NCI-H128 (cell line): ENCODE data around the gene GPR180.

ENCODE experiments used
- DNase-seq: peaks from one replicate; lab custom pipeline; 2025; ENCODE audit not compliant: unreplicated experiment; lab: John Stamatoyannopoulos, UW

Gene GPR180

DNA sequence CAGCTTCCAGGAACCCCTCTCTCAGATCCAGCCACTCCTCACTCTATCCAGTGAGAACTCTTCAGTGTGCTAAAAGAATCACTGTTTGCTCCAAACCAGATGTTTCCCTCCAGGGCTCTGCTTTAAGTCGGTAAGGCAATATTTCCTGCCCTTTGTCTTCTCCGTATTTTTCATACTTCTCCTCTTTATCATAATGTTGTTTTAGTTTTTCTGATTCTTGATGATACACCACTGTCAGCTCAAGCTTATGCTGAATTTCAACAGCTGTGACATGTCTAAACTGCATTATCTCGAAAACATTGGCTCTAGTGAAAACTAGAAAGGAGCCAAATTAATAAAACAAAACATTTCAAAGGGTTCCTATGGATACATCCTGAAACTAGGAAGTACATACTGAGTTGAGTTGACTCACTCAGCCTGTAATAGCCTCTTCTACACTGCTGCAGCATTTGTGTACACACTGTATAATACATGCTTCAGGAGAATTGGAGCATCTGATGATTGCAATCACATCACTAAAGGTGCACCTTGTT, 39.8 kb downstream of the GPR180 start:
- DNase-seq, result no peak

DNA sequence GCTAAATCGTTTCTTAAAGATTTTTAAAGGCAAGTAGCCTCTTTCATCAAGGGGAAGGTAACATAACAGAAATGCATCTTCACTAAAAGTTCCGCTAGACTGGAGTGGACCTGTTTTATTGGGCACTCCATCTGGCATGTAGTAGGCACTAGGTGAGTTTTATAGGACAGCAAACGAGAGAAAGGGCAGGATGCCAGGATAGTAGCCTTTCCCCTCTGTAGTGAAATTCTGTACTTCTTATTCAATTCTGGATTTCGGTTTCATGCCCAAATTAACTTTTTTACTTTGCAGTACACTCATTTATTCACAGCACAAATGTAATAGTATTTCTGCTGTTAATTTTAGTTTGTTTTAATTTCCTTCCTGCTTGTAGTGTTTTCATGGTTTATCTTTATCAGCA, 45.2 kb downstream of the GPR180 start:
- DNase-seq, result no peak

DNA sequence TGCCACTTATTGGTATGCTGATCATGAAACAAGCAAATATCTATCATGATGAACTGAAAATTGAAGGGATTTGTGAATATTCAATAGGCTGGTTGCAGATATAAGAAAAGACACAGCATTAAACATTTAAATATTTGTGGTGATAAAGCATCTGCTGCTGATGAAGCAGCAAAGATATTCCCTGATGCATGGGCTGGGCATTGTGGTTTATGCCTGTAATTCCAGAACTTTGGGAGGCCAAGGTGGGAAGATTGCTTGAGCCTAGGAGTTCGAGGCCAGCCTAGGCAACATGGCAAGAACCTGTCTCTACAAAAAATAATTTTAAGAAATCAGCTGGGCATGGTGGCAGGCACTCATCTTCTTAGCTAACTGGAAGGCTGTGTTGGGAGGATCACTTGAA, 54.5 kb downstream of the GPR180 start:
- DNase-seq, result no peak

DNA sequence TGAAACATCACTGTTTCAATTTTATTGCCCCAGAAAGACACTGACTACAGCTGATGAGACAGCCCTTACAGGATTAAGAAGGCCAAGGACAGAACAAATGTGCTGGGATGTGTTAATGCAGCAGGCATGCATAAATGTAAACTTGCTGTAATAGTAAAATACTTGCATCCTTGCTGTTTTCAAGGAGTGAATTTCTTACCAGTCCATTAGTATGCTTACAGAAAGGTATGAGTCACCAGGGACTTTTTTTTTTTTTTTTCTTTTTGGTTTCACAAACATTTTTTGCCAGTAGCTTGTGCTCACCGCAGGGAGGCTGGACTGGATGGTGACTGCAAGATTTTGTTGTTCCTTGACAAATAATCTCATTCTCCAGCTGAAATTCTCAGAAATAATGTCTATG, 55.1 kb downstream of the GPR180 start:
- DNase-seq, result no peak

DNA sequence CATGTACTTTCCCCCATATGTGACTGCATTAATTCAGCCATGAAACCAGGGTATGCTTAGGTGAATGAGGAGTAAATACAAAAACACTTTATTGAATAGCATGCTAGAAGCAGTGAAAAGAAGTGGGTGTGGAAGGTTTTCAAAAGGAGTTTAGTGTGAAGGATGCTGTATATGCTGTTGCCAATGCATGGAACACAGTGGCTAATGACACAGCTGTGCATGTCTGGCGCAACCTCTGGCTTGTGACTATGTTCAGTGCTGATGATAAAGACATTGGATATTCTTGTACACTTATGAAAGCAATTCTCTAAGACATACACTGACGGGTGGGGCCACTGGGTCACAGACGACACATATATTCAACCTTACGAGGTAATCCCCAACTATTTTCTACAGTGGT, 55.5 kb downstream of the GPR180 start:
- no peak for DNase-seq

DNA sequence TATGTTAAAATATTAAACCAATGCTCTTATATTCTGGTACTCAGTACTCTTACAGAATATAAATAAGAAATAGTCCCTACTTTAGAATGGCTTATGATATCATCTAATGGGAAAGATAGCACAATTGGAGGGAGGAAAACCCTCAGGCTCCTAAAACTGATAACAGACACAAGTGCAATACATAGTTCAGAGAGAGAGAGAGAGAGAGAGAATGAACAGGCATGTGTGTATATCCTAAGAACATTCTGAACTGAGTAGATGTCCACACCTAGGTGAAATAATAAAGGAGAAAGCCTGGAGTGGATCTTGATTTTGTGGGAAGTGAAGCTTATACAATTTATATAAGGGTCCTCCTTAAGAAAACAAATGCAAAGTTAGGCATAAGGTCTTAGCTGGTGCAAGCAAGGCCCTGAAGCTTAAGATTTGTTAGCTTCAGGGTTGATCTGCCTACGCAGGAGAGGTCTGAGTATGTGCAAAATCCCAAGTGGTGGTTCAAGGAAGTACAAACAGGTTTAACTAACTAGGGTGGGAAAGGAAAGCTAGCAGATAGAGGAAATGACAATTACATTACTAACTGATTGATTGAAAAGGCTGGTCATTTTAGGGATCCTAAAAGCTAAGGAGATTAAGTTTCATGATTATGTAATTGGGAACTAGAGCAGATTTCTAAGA, 57.4 kb downstream of the GPR180 start:
- no peak for DNase-seq

DNA sequence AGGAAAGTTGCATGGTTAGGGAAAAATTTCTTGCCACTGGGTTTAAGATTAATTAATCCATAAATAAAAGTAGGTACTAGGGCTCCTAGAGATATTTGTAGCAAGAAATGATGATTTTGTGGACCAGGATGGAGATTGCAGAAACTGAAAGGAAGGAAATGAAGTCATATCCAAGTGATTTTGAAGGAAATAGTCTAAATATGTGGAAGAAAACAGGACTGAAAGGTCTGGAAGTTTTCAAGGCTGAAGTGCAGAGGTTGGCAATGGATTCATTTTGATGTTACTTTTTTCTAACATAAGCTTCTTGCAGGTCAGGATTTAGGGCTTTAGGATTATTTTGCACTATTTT, 57.9 kb downstream of the GPR180 start:
- no peak for DNase-seq

DNA sequence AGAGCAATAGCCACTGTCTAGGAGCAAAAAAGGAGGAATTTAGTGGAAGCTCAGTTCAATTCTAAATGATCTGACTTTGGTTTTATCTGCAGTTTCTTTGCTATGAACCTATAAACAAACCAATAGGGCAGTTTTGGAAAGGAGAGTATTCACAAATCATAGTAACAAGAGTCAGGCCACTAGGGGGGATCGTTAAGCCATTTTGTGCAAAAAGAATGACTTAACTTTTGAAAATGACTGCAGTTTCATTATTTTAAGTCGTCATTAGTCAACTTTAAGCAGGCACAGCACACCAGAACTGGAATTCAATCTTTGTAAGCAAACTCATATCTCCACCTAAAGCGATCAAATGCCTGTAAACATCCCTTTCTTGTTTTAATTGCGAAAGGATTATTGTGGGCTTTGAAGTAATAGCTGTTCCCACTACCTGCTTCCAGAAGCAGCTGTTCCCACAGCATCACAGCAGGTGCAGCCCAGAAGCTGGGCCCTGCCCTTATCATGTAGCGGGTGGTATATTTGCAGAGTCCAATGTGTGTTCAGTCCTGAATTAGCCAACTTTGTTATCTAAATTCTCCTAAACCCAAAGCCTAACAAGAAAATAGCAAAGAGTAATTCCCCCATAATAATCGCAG, 59.2 kb downstream of the GPR180 start:
- DNase-seq, result no peak

DNA sequence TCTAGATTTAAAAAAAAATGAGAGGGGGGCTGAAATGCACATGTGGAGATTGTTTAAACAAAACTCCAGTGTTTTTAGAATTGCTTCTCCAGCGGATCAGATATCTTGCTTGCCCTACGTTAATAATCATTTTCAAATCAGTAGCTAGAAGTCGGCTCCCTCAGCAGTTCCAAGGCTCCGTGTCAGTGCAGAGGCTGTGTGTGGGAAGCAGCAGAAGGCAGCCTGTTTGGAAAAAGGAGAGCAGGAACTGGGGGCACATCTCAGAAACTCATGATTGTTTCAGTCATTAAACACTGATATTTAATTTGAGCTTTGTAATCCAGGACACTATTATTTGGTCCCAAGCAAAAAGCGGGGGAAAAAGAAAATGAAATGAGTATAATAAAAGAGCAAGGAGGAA, 59.7 kb downstream of the GPR180 start:
- DNase-seq, result no peak

DNA sequence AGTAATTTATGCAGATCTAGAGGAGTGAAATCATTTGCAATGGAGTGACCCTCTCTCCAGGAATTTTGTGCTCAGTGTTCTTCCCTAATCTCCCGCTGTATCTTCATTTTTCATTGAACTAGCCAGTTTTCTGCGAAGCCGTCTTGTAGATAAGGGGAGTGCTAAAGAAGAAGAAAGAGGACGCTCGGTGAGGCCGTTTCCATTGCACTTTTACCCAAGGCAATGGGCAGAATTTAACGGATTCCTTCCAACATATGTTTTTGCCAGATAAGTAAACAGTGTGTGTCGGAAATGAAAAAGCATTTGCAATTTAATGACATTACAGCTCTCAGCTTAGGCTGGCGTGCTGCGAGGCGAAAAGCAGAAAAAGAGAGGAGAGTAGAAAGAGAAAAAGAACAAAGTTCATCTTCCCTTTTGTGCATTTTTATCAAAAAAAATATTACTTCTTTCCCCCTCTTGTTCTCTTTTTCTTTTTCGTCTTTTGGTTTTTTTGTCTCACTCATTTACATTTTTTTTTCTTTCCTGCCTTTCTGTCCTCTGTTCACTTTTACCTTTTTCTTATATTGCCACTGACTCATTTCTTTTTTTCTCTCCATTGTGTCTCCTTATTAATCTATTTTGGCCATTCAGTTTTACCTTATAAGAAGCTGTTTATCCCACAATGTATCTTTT, 60.8 kb downstream of the GPR180 start:
- DNase-seq, result no peak

DNA sequence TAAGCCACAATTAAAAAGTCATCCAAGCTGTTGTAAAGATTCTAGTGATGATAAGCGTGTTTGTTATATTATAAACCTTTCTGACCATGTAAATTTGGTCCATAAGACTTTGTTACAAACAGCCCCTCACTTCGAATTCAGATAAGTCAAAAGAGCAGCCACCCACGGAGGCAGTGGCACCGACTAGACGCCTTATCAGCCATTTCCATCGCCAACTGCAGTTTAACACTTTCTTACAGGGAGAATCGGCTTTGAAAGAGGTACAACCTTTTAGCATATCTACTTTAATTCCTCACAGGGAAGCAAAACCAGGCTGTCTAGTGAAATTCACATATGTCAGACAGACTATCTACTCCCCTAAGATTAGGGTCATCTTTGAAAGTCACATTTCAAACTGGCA, 63.2 kb downstream of the GPR180 start:
- no peak for DNase-seq

DNA sequence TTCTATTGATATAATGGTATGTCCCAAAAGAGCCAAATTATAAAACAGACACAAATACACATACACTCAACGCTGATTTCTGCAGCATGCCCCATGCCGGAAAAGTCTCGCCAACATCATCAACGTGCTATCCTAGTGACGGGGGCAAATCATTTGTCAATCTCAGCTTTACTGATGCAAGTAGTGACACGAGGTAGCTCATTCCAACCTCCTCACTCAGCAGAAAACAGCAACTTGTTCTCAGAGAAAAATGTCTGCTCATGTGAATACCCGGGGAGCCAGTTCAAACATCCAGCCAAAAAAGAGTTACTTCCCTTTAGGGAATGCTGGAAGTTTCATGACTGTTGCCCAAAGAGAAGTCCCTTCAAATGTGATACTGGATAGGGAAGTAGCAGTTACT, 64.4 kb downstream of the GPR180 start:
- no peak for DNase-seq

DNA sequence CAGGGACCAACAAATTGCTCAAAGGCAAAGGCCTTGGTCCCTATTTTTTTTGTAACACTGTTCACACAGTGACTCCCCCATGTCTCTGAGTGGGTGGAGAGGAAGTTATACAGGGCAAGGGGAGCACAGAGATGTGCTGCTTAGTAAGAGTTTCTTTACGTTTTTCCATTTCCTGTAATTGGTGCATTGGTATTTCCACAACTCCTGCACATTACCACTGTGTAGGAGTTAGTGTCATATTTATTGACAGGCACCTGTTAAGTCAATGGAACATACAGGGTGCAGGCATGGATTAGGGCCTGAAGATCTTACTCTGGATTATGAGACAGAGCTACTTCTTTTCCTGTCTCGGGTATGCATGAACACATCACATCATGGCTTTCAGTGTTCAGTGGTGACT, 65.5 kb downstream of the GPR180 start:
- no peak for DNase-seq

DNA sequence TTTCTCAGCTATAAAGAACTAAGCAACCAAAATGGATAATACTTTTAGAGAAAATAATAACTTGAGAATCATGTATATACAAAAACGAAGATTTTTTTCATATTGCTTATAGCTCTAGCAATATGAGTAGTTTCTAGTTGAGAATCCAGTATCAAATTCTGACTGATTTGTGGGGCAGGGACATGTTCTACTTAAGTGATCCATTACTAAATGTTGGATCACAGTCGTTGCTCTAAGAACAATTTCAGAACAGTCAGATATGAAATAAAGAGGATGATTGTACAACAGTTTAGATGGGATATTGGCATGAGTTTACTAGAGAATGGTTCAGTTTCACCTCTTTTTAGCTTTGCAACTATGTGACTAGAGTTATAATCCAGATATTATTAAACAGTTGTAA, 70.7 kb downstream of the GPR180 start:
- DNase-seq, result no peak

DNA sequence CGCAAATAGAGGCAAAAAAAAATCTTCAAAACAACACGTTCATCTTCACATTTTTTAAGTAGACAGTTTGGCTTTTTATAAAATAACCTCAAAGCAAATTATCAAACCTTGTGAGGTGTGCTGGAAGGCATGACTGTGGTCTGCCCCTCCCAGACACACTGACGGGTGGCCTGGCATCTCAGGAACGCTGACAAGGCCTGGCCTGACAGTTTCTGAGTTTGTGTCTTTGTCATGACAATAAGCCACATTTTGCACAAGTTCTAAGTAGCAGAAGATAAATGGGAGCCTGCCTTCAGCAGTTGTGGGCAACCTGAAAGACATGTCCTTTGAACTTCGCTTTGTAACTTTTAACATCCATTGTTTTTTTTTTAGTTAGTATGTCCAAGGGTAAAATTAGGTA, 72.2 kb downstream of the GPR180 start:
- no peak for DNase-seq

DNA sequence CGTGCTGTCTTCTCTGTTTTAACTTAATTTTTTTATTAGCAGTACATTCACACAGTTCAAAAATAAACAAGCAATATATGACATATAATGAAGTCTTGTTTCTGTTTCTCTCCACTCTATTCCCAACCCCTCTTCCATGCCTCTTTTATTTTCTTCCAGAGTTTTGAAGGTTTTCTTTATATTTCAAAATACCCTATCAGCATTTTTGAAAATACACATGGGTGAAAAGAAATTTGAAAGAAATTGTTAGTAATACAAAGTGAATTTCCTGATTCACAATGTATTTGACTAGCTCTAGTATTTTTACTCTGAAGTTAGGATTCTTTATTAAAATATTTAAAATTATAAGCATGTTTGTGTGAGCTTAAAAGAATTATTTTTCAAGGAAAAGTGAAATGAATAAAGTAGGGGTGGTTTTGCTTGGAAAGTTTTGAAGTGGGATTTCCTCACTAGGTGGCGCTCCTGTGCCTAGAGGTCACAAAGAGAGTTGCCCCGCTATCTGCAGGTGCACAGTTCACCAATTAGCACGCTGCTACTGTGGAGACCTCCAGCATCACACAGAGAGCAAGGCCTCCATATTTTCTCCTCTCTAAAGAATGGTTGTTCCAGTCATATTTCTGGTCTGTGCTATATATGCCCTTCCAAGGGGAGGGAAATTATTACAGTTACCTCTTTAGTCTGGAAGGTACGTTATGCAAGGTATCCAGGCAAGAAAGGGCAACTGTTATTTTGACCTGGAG, 73.1 kb downstream of the GPR180 start:
- DNase-seq, result peak; percentile 19

DNA sequence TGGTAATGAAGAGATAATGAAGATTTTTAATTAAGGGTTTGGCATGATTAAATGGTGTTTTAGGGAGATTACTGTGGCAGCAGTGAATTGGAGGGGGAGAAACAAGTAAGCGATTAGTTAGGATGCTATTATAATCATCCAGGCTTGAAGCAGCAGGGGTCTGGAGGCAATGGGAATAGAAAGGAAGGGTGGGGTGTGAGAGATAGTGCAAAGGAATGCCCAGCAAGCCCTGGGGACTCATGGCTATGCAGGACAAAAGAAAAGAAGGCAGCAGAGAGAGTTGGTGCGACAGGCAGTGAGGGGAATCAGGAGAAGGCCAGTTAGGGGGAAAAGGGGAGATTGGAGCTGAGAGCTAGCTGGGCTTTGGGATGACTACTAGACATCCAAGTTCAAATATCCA, 76.1 kb downstream of the GPR180 start:
- no peak for DNase-seq

DNA sequence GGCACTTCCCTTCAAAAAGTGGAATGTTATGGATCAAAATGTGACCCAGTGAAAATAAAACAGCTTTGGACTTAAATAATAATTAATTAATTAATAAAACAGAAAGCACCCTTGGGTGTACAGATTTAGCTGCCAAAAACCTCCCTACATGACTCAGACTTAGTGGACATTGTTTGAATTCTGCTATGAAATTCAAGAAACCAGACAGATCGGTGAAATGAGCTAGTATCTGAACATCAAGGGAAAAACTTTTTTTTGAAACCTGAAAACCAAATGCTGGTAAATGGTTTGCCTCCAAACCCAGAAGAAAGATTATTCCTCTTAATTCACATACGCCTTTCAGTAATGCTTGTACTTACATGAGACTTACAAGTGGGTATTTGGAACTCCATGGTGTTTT, 77.2 kb downstream of the GPR180 start:
- no peak for DNase-seq

DNA sequence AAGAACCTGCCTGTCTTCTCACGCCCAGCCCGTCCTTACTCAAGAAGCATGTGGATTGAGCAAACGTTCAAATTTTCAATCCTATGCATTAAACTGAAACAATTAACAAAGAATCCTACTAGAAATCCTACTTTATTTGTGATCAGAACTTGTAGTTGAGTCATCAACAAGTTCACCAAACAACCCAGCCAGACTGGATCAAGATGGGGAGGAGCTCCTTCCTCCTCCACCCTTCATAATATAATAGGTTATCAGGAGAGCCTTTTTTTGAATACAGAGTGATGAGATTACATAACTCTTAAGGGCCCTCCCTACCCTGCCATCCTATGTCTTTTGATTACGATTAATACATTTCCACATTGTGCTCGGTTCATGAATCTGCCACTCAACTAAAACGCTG, 78.0 kb downstream of the GPR180 start:
- no peak for DNase-seq

DNA sequence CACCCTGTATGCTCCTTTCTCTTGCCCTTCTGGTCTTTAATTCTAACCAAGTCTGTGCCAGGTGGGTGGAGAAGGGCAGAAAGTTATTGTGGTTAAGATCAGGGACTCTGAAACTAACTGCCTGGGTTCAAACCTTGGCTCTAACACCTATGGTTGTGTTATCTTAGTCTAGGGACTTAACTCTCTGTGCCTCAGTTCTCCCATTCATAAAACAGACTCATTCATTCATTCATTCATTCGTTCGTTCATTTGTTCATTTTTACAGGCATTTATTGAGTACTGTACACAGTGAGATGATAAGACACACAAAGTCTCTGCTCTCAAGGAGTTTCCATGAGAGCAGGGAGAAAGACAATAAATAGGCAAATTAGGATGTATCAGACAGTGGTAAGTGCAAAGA, 80.6 kb downstream of the GPR180 start:
- DNase-seq, result no peak

DNA sequence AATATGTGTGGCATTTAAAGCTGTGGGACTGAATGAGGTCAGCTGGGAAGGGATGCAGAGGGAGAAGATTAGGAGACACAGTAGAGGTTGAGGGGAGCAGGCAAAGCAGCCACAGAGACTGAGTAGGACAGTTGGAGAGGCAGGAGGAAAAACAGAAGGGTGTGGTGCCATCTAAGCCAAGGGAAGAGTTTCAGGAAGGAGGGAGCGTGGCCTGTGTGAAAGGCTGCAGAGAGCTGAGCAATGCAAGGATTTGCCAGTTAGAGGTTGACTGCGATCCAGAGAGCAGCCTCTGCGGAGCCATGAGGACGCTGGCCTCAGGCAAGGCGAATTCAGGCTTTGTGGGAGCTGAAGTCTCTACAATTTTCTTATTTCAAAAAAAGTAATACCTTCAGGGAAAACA, 81.8 kb downstream of the GPR180 start:
- DNase-seq, result no peak
